PC-3 (cell line): Measurements from ENCODE around the gene DNAJC6.

Experiments
- CTCF ChIP-seq: fragments of 300-600 bp; sonication (generic); conservative IDR thresholded peaks from 2 replicates; pipeline ENCODE4 v1.5.1; 2017; ENCODE audit warnings: antibody characterized with exemption, low read depth, mild to moderate bottlenecking, low read length
- EZH2 ChIP-seq: fragments of 300-600 bp; sonication (generic); IDR thresholded peaks from one replicate; pipeline ENCODE4 v1.6.1; 2017; ENCODE audit warnings: antibody characterized with exemption, mild to moderate bottlenecking, low read length; ENCODE audit not compliant: unreplicated experiment
- EZH2phosphoT487 ChIP-seq: fragments of 300-600 bp; sonication (generic); IDR thresholded peaks from 2 replicates; pipeline ENCODE4 v1.6.1; 2018; ENCODE audit warnings: mild to moderate bottlenecking, antibody characterized with exemption, low read length, borderline replicate concordance

DNA sequence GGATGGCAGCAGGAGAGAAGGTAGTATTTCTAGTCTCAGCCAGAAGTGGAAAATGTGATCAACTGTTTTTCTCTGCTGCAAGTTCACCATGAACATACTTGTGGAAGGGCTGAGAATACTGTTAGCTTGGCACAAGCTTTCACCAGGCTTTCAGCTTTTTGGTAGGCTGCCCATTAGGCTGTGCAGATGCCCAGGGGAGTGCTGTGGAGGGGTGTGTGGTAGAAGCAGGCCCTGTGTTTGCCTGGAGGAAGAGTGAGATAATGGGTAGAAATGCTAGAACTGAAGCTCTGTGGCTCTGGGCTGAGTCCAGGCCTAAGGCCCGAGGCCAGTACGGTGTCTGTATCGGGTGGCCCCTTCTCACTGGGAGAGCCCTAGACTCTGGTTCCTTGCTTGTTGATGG is 9.8 kb downstream of the DNAJC6 start:
- TF ChIP-seq CTCF, result no peak
- TF ChIP-seq EZH2, result no peak
- no peak for TF ChIP-seq EZH2phosphoT487
